ENCODE data around the gene GPR78. TPM values are rescaled to one million over a fixed set of nuclear protein-coding genes. Genes with fewer than 3 reads are reported as not detected.
A peak's percentile ranks its signal among the peaks of the same experiment; 100 is the strongest.

The GPR78 gene
- total and polyA plus RNA-seq, 2 of the 4 experiments (the other 2 are of a cell fraction): under 0.01 to 0.10 TPM

GRCh38 chr4:8609406-8609805 is 29.2 kb downstream of the GPR78 start:
- CTCF ChIA-PET: no interaction called here
- no peak for DNase-seq

More at GRCh38 chr4:8609406-8609805, 29.2 kb downstream of the GPR78 start:
- no peak for TF ChIP-seq RCOR1 (IDR thresholded peaks at IDR 0.05; ENCODE audit: insufficient replicate concordance, low read length)
- no peak for TF ChIP-seq SMC3 (IDR thresholded peaks at IDR 0.05; ENCODE audit: low read depth, low read length)
- no peak for TF ChIP-seq POLR2A (IDR thresholded peaks at IDR 0.05; ENCODE audit: low read depth, low read length)
- TF ChIP-seq CTCF (conservative IDR thresholded peaks at IDR 0.05; ENCODE audit: low read depth, low read length): no peak
- TF ChIP-seq FOS (IDR thresholded peaks at IDR 0.05; ENCODE audit: low read depth, low read length): no peak
- TF ChIP-seq CEBPB (IDR thresholded peaks at IDR 0.05; ENCODE audit: low read depth, low read length): no peak
- no peak for TF ChIP-seq RFX5 (IDR thresholded peaks at IDR 0.05; ENCODE audit: low read depth, low read length)
- TF ChIP-seq CHD1 (IDR thresholded peaks at IDR 0.05; ENCODE audit: low read depth, low read length): no peak
- no peak for TF ChIP-seq NFE2L2 (IDR thresholded peaks at IDR 0.05; ENCODE audit: low read depth, low read length)
- TF ChIP-seq MXI1 (IDR thresholded peaks at IDR 0.05; ENCODE audit: borderline replicate concordance, low read depth, low read length): no peak
- TF ChIP-seq BHLHE40 (IDR thresholded peaks at IDR 0.05; ENCODE audit: low read depth, low read length): no peak
- TF ChIP-seq MAZ (IDR thresholded peaks at IDR 0.05; ENCODE audit: borderline replicate concordance, low read depth, low read length): no peak
- TF ChIP-seq USF2 (IDR thresholded peaks at IDR 0.05; ENCODE audit: low read depth, low read length): no peak
- no peak for TF ChIP-seq MAFK (IDR thresholded peaks at IDR 0.05; ENCODE audit: low read depth, low read length)
- TF ChIP-seq ELK1 (IDR thresholded peaks at IDR 0.05; ENCODE audit: borderline replicate concordance, low read depth, low read length): no peak
- TF ChIP-seq RAD21 (IDR thresholded peaks at IDR 0.05; ENCODE audit: low read length): no peak
- H4K20me1 ChIP-seq (ENCODE audit: insufficient read depth, low read length): no peaks in the 10 kb centered on the region
- H2BK120ac ChIP-seq (ENCODE audit: low read depth, low read length): no peak overlapping the region
- H4K8ac ChIP-seq (ENCODE audit: low read depth in 2 of 2, low read length in 2 of 2): no peak overlapping the region
- dilution Hi-C loops (cut with HindIII; ENCODE audit: low sequenced_read_pairs, unreplicated experiment): no loop called here
- no peaks in the 10 kb centered on the region for H3K9me1 ChIP-seq (ENCODE audit: insufficient read depth, low read length)
- H3K9me3 ChIP-seq (ENCODE audit: control insufficient read depth, insufficient read depth, low read length): no peaks in the 10 kb centered on the region
- H3K4me3 ChIP-seq (ENCODE audit: insufficient read depth, low read depth, low read length): no peak overlapping the region
- no peaks in the 10 kb centered on the region for H3K79me1 ChIP-seq (ENCODE audit: low read depth in 1 of 2, low read length in 2 of 2)
- H2AFZ ChIP-seq (replicated peaks; ENCODE audit: low read length, poor library complexity): no peak overlapping the region
- no peak overlapping the region for H3K4ac ChIP-seq (ENCODE audit: low read depth, low read length)
- H3K4me1 ChIP-seq (ENCODE audit: control insufficient read depth, insufficient read depth, low read length): no peaks in the 10 kb centered on the region
- WGBS, 2 experiments (ENCODE audit: extremely low coverage in 2 of 2, insufficient read length in 1 of 2): 90 to 100% methylated on average over 1 to 2 of the region's 6 CpGs
- H2BK5ac ChIP-seq (ENCODE audit: low read depth, low read length, poor library complexity, severe bottlenecking): no peak overlapping the region
- no peak overlapping the region for H3K27ac ChIP-seq (ENCODE audit: insufficient read depth, low read length)
- H3K4me2 ChIP-seq (ENCODE audit: low read depth, low read length): no peak overlapping the region
- peak overlapping the region; percentile 16 for H2AK9ac ChIP-seq (replicated peaks; ENCODE audit: low read depth, low read length, poor library complexity)
- POLR2A ChIA-PET (ENCODE audit: unreplicated experiment): no interaction called here
- H2AK5ac ChIP-seq (ENCODE audit: low read depth, low read length): no peak overlapping the region
- H3K36me3 ChIP-seq (ENCODE audit: control insufficient read depth, insufficient read depth, low read length): peaks cover 51% of the 10 kb centered on the region; the same call in 1 of the 2 replicates
- no peak overlapping the region for H3K14ac ChIP-seq (replicated peaks; ENCODE audit: low read depth, low read length)
- BruUV-seq (replicated peaks): no TSS peak
- no peak overlapping the region for H4K91ac ChIP-seq (ENCODE audit: insufficient read depth, low read depth, low read length)
- H3K9ac ChIP-seq (ENCODE audit: low read depth, low read length): no peak overlapping the region
- no peak overlapping the region for H3K23ac ChIP-seq (ENCODE audit: low read depth, low read length)
- intact Hi-C loops (cut with micrococcal nuclease): no loop called here
- in situ Hi-C loops (cut with MboI; ENCODE audit: low sequenced_read_pairs): loop anchor here (25.0 kb wide), 1 partner anchor 397 kb away; no protein-coding TSS in a partner anchor
- H2BK15ac ChIP-seq (ENCODE audit: low read depth, low read length): no peak overlapping the region
- no peak overlapping the region for H3K18ac ChIP-seq (ENCODE audit: low read depth, low read length)
- ATAC-seq (ENCODE audit: low read depth): no peak
- no peak overlapping the region for H4K5ac ChIP-seq (ENCODE audit: low read depth, low read length)
- no peak overlapping the region for H2BK20ac ChIP-seq (ENCODE audit: low read depth, low read length)
- H3K27me3 ChIP-seq (ENCODE audit: control insufficient read depth, insufficient read depth, low read length): no peaks in the 10 kb centered on the region; the same call in 1 of the 2 replicates
- no peak overlapping the region for H3K56ac ChIP-seq (ENCODE audit: extremely low read depth, insufficient read depth, low read length)

Data from IMR-90 (cell line).